HUES48 (cell line): ENCODE results near the gene TACR2.

Experiments
- H3K27ac ChIP-seq: one replicate; pipeline ENCODE4 v1.7.0; 2013; ENCODE audit warnings: low read depth, low read length, inconsistent platforms
- H3K27me3 ChIP-seq: 2 replicates; pipeline ENCODE4 v1.6.1; 2013; ENCODE audit warnings: mild to moderate bottlenecking, low read length; ENCODE audit not compliant: control insufficient read depth, insufficient read depth
- H3K36me3 ChIP-seq: 2 replicates; pipeline ENCODE4 v1.6.1; 2013; ENCODE audit warnings: low read length; ENCODE audit not compliant: control insufficient read depth, insufficient read depth
- H3K4me1 ChIP-seq: 2 replicates; pipeline ENCODE4 v1.6.1; 2013; ENCODE audit warnings: mild to moderate bottlenecking, low read length; ENCODE audit not compliant: control insufficient read depth, insufficient read depth
- H3K4me3 ChIP-seq: 2 replicates; pipeline ENCODE4 v1.5.1; 2013; ENCODE audit warnings: mild to moderate bottlenecking, low read depth, low read length
- H3K9ac ChIP-seq: 2 replicates; pipeline ENCODE4 v1.6.1; 2013; ENCODE audit warnings: mild to moderate bottlenecking, low read depth, low read length, moderate library complexity
- H3K9me3 ChIP-seq: 2 replicates; pipeline ENCODE4 v1.6.1; 2013; ENCODE audit warnings: low read length; ENCODE audit not compliant: control insufficient read depth, insufficient read depth

Gene TACR2

DNA sequence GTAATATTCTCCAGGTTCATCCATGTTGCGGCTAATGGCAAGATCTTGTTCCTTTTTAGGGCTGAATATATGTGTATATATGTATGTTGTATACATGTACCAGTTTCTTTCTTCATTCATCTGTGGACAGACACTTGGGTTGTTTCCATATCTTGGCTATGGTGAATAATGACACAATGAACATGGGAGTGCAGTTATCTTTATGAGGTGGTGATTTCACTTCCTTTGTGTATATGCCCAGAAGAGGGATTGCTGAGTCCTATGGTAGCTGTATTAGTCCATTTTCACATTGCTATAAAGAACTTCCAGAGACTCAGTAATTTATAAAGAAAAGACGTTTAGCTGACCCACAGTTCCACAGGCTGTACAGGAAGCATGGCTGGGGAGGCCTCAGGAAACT lies 17.5 kb upstream of the TACR2 start:
- Histone ChIP-seq H3K4me1 (no peaks in the 10 kb centered on the region), H3K4me3 (no peak overlapping the region), H3K9me3 (no peaks in the 10 kb centered on the region), H3K36me3 (no peaks in the 10 kb centered on the region), H3K9ac (no peak overlapping the region), H3K27me3 (no peaks in the 10 kb centered on the region), H3K27ac (no peak overlapping the region)

DNA sequence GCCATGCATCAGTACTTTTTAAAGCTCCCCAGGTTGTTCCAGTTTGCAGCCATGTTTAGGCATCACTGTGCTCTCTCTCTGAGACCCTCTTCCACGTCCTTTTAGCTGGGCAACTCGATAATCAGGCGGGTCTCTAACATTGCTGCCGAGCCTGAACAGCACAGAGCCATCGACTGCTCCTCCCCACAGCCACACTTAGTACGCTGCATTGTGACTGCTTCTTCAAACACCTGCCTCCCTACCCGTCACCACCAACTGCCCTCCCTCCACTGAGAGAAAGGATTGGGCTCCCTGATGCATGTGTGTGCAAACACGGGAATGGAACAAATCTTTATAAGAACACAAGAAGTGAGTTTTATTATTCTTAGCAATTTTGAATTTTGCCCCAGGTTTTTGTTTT lies 11.4 kb upstream of the TACR2 start:
- H3K36me3 ChIP-seq, result no peaks in the 10 kb centered on the region
- H3K27me3 ChIP-seq, result no peaks in the 10 kb centered on the region
- H3K9ac ChIP-seq, result no peak overlapping the region
- no peak overlapping the region for H3K4me3 ChIP-seq
- H3K9me3 ChIP-seq, result no peaks in the 10 kb centered on the region
- H3K4me1 ChIP-seq, result no peaks in the 10 kb centered on the region
- no peak overlapping the region for H3K27ac ChIP-seq

DNA sequence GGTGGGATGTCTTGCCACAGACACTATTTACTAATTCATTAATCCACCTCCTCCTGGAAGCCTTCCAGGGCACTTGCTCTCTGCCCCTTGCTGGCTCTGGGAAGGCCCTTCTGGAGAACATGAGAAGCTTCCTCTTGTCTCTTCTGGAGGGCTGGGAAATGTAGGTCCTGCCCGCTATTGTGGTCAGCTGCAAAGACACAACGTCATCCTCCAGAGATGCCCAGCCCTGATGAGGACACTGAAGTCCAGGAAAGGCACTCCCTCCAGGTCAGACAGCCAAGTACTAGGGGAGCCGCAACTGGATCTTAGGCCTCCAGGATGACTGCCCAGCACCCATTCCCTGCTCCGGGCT lies 9.6 kb upstream of the TACR2 start:
- H3K36me3 ChIP-seq, result no peaks in the 10 kb centered on the region

DNA sequence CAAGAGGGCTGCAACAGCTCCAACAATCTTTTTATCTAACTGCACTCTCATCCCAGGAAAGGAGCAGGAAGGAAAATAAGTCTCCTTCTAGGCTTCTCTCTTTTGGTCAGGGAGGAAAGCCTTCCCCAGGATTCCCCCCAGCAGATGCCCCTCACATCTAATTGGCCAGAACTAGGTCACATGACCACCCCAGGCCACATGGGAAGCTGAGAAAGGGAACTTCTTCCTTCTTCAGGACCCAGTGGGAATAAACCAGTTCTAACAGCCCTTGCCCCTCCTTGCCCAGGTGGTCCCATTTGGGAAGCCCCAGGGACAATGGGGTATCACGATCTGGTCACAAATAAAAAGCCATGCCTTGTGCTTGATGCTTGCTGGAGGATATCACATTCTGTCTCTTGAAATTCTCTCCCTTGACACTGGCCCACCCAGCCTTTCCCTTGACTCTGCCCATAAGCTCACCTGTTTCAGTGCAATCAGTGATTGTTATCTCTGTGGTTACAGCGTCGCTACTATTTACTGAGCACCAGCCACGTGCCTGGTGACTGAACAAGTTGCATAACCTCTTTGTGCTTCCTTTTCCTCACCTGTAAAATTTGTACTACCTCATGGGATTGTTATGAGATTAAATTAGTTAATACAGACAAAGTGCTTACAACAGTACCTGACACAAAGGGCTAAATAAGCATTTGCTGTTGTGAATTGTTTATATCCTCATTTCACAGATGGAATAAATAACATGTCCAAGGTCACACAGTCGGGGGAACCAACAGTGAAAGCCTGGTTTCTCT lies 9.0 kb upstream of the TACR2 start:
- Histone ChIP-seq H3K4me1 (no peaks in the 10 kb centered on the region), H3K36me3 (no peaks in the 10 kb centered on the region), H3K9ac (no peak overlapping the region), H3K4me3 (no peak overlapping the region), H3K27ac (no peak overlapping the region), H3K27me3 (no peaks in the 10 kb centered on the region), H3K9me3 (no peaks in the 10 kb centered on the region)

More for the DNA sequence above, 9.6 kb upstream of the TACR2 start:
- no peaks in the 10 kb centered on the region for H3K4me1 ChIP-seq
- no peak overlapping the region for H3K9ac ChIP-seq
- H3K9me3 ChIP-seq, result no peaks in the 10 kb centered on the region
- H3K27me3 ChIP-seq, result no peaks in the 10 kb centered on the region
- no peak overlapping the region for H3K4me3 ChIP-seq
- H3K27ac ChIP-seq, result no peak overlapping the region

DNA sequence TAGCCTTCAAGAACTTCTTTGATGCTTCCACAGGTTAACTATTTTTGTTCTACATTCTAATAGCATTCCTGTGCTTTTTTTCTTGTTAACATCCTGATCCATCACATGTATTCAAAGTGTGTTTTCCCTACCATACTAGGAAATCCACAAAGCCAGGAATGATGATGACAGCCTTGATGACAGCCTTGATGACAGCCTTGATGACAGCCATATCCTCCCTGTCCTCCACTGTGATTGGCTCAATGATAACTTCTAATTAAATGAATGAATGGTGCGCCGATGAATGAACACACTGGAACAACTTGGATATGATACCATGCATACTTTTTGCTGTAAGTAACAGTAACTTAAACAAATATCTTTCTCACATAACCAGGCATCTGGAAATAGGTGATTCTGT lies 8.3 kb upstream of the TACR2 start:
- no peak overlapping the region for H3K9ac ChIP-seq
- no peak overlapping the region for H3K4me3 ChIP-seq
- H3K4me1 ChIP-seq, result no peaks in the 10 kb centered on the region
- no peaks in the 10 kb centered on the region for H3K36me3 ChIP-seq
- H3K27ac ChIP-seq, result no peak overlapping the region
- H3K9me3 ChIP-seq, result no peaks in the 10 kb centered on the region
- no peaks in the 10 kb centered on the region for H3K27me3 ChIP-seq

DNA sequence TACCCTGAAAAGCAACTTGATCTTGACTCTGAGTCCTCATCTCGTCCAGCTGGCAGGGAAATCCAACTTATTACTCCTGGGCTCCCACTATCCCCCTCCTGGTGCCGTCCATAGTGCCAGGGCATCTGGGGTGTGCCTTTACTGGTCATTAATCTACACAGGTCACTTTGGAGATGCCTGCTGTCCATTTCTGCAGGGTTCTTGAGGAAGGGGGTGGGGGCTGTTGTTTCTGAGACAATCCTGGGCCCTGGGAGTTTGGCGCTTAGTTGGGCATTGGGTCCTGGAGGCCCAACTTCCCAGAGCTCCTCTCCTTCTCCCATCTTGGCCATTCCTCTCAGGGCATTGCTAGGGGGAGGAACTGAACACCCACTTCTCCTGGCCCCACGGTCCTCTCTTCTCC lies 6.0 kb upstream of the TACR2 start:
- H3K9ac ChIP-seq, result no peak overlapping the region
- H3K4me3 ChIP-seq, result no peak overlapping the region
- H3K4me1 ChIP-seq, result no peaks in the 10 kb centered on the region
- H3K36me3 ChIP-seq, result no peaks in the 10 kb centered on the region
- no peaks in the 10 kb centered on the region for H3K27me3 ChIP-seq
- no peaks in the 10 kb centered on the region for H3K9me3 ChIP-seq
- H3K27ac ChIP-seq, result no peak overlapping the region

DNA sequence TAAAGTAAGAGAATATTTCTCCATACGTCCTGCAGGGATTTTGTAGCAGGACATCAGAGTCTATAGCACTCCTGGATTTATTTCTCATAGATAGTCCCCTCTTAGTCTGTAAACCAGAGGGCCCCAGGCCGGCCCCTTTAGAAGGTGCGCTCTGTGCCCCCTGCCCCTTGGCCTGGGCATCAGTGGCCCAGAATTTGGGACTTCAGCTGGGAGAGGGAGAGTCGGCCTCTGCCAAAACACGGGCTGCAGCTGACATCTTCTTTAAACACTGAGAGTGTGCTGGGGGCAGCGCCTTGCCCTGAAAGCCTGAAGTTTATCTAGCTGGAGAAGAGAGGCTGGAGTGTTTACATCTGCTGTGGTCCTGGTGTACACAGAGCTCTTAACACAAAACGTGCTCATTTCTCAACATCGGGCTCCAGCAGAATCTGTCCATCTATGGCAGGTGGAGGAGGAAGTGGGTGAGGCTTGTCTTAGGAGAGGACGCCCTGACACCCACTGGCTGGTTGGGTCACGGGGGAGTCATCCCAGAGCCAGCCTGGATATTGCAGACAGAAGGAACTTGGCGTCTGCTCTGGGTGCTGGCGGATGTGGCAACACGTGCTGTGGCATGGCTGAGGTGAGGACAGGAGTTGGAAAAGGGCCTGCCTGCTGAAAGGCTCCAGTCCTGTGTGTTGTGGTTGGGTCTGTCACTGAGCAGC lies 5.0 kb upstream of the TACR2 start:
- H3K27me3 ChIP-seq, result no peaks in the 10 kb centered on the region
- H3K9me3 ChIP-seq, result no peaks in the 10 kb centered on the region

DNA sequence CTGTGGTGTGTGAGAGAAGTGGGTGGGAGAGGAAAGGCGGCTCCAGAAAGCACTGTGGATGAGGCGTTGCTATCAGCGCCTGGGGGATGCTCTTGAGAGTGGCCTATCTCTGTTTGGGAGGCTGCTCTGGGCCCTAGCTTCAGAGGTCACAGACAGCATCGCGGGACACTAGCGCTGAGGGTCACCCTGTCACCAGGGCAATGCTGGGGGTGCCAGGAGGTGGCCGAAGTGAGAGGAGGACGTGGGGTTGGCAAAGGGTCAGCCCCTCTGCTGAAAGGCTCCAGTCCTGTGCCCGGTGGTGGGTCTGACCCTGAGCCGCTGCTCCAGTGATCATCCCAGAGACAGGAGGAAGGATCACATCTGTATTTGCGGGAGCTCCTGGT lies 3.0 kb upstream of the TACR2 start:
- no peaks in the 10 kb centered on the region for H3K27me3 ChIP-seq
- H3K4me1 ChIP-seq, result no peaks in the 10 kb centered on the region
- H3K27ac ChIP-seq, result no peak overlapping the region
- H3K4me3 ChIP-seq, result no peak overlapping the region
- no peak overlapping the region for H3K9ac ChIP-seq
- no peaks in the 10 kb centered on the region for H3K36me3 ChIP-seq
- no peaks in the 10 kb centered on the region for H3K9me3 ChIP-seq

More for the DNA sequence above, 5.0 kb upstream of the TACR2 start:
- Histone ChIP-seq H3K36me3 (no peaks in the 10 kb centered on the region), H3K4me3 (no peak overlapping the region), H3K27ac (no peak overlapping the region), H3K4me1 (no peaks in the 10 kb centered on the region), H3K9ac (no peak overlapping the region)

DNA sequence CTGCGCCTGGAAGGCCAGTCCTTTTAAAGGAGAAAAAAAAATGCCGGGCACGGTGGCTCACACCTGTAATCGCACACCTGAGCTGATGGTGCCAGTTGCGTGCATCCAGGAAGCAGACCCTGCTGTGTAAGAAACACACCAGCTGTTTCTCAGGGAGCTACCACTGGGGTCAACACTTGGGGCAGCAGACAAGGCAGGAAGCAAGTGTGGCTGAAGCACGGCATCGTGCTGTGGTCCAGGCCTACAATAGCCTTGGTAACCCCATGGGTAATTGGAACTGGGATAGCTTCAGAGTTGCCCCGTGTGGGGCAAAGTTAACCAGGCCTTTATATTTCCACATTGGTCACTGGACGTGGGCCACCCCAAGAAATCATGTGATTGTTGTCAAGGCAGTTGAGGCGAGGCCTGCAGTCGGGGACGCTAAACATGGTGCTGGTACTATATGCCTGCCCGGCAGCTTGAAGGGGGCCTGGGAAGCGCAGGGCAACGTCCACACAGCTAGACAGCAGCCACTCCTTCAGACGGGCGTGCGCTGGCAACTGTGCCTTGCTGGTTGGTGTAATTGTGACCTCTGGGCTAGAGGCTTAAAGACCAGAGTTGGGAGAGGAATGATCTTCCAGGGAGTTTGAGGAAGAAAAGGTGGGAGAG lies 2.5 kb upstream of the TACR2 start:
- no peak overlapping the region for H3K27ac ChIP-seq
- no peaks in the 10 kb centered on the region for H3K4me1 ChIP-seq
- no peaks in the 10 kb centered on the region for H3K9me3 ChIP-seq
- no peak overlapping the region for H3K9ac ChIP-seq
- no peak overlapping the region for H3K4me3 ChIP-seq
- no peaks in the 10 kb centered on the region for H3K27me3 ChIP-seq
- no peaks in the 10 kb centered on the region for H3K36me3 ChIP-seq

DNA sequence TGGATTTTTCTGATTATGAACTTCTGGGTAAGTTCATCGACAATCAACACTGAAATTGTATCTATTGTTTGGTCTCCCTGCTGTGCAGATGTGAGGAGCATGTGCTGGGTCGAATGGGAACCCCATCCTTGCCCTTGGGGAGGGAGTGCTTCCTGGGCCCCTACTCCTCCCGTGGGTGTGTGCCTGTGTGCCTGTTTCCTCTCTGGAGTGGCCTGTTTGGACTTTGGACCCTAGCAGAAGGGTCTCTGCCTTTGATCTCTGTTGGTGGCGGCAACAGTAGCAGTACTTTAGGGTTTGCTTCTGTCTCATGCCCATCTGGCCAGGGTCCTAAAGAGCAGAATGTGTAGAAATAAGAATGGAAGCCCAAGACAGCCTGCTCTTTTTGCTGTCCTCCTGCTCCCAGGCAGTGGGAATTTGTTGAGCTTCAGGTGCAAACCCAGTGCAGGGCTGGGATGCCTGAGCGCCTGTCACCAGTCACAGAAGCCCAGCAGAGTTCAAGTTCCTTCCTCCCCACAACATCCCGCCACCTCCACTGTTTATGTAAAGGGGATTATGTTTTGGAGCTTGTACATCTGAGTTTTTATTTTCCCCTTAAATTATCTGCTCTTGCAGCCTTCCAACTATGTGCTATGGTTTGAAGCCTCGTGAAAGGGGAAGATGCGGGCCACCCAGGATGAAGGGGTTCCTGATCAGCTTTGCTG lies 1.5 kb upstream of the TACR2 start:
- Histone ChIP-seq H3K27ac (no peak overlapping the region), H3K9me3 (no peaks in the 10 kb centered on the region), H3K27me3 (no peaks in the 10 kb centered on the region), H3K36me3 (no peaks in the 10 kb centered on the region), H3K4me3 (no peak overlapping the region), H3K9ac (no peak overlapping the region), H3K4me1 (no peaks in the 10 kb centered on the region)

DNA sequence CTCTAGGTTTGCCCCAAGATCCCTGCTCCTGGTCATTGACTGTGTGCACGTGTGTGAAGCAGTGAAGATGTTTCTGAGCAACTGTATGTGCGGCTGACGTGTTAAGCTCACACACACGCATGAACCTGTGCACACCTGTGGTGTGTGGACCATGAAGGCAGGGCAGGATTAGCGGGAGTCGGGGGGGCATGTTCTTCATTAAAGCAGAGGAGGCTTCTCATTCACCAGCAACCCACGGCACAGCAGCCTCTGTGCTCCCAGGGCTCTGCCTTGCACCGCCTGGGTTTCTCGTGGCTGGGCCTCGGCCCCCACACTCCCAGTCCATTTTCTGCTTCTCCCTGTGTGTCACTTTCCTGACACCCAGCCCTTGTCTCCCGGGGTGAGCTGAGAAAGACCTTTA lies 824 bp upstream of the TACR2 start:
- H3K27me3 ChIP-seq, result no peaks in the 10 kb centered on the region
- H3K9ac ChIP-seq, result no peak overlapping the region
- no peaks in the 10 kb centered on the region for H3K4me1 ChIP-seq
- H3K9me3 ChIP-seq, result no peaks in the 10 kb centered on the region
- no peak overlapping the region for H3K27ac ChIP-seq
- H3K36me3 ChIP-seq, result no peaks in the 10 kb centered on the region
- no peak overlapping the region for H3K4me3 ChIP-seq
